Spleen (tissue), 7 donors: ENCODE results near the gene SUMO3.
A peak's percentile ranks its signal among the peaks of the same experiment; 100 is the strongest.

Source experiments
- CTCF ChIP-seq, 11 experiments: fragments of 200-600 bp in 7 of 11; fragments of 450-650 bp in 4 of 11; sonication (generic) in 4 of 11; IDR thresholded peaks in 8 of 11; conservative IDR thresholded peaks in 3 of 11; 1 replicate in 7 of 11; 2 replicates in 4 of 11; pipeline versions ENCODE4 v1.4.0 to v1.8.0; 2016 to 2021; ENCODE audit warnings: antibody characterized with exemption in 11 of 11, inconsistent platforms in 4 of 11, mild to moderate bottlenecking in 1 of 11
- POLR2A ChIP-seq, 3 donors: fragments of 450-650 bp; IDR thresholded peaks; one replicate each; pipeline ENCODE4 v1.5.1; 2017; ENCODE audit warnings: antibody characterized with exemption in 3 of 3, mild to moderate bottlenecking in 1 of 3
- POLR2AphosphoS5 ChIP-seq, 3 donors: sonication (generic); formaldehyde crosslinking; IDR thresholded peaks; one replicate each; pipeline ENCODE4 v1.5.1; 2017; ENCODE audit warnings: antibody characterized with exemption in 3 of 3
- donor health status: DM: no; HTN: no; CAD: no; lungs with moderate emphysema.
- donor health status: DM: no; HTN: no; CAD: no.
- donor health status: DM: no; HTN: no; CAD: no.

GRCh38 chr21:44845418-44846223, 27.8 kb upstream of the SUMO3 start:
- peak in 5 of 11 experiments; percentile 26 to 41 (median 34) for TF ChIP-seq CTCF (IDR thresholded peaks at IDR 0.05 in 8 of 11, conservative IDR thresholded peaks at IDR 0.05 in 3 of 11)
- no peak for TF ChIP-seq POLR2A (IDR thresholded peaks at IDR 0.05)
- TF ChIP-seq POLR2AphosphoS5 (IDR thresholded peaks at IDR 0.05): peak; percentile 51 to 83 (median 77)
